ENCODE data around the gene MYO15A. TPM values are rescaled to one million over a fixed set of nuclear protein-coding genes. Genes with fewer than 3 reads are reported as not detected.
A peak's percentile ranks its signal among the peaks of the same experiment; 100 is the strongest.

The MYO15A gene
- total RNA-seq, 1 experiment from 2014 or later, result 0.36 TPM

GRCh38 chr17:18228176-18228682 is 119.7 kb downstream of the MYO15A start:
- POLR2A ChIA-PET, result no interaction called here
- Histone ChIP-seq H3K9me3 (ENCODE audit: control insufficient read depth, insufficient read depth, low read depth, low read length) (no peaks in the 10 kb centered on the region), H3K36me3 (ENCODE audit: control insufficient read depth, insufficient read depth, low read length) (no peaks in the 10 kb centered on the region), H3K27ac (ENCODE audit: low read length) (no peak overlapping the region), H3K27me3 (ENCODE audit: control insufficient read depth, insufficient read depth, low read length) (no peaks in the 10 kb centered on the region), H3K4me3 (ENCODE audit: low read depth in 2 of 2, low read length in 2 of 2) (no peak overlapping the region), H3K4me1 (ENCODE audit: control insufficient read depth, insufficient read depth, low read length) (peaks cover 2% of the 10 kb centered on the region; the same call in 1 of the 2 replicates)
- ATAC-seq (no peak), DNase-seq (ENCODE audit: low read depth, low spot score) (no peak)
- in situ Hi-C loops (cut with HindIII; ENCODE audit: low pct_unique_long_range_greater_than_20kb, low sequenced_read_pairs), result no loop called here
- no peak for TF ChIP-seq POLR2AphosphoS5 (IDR thresholded peaks at IDR 0.05; ENCODE audit: low read depth, low read length)
- no peak for TF ChIP-seq CTCF (IDR thresholded peaks at IDR 0.05)
- no peak for TF ChIP-seq SIN3A (IDR thresholded peaks at IDR 0.05; ENCODE audit: borderline replicate concordance, insufficient read depth, low read depth, low read length)
- no peak for TF ChIP-seq REST (IDR thresholded peaks at IDR 0.05; ENCODE audit: insufficient read depth in 1 of 2, low read depth in 2 of 2, low read length in 1 of 2)
- TSS peak; percentile 74 for BruUV-seq (replicated peaks)
- CTCF ChIA-PET, result no interaction called here
- intact Hi-C loops (cut with micrococcal nuclease; ENCODE audit: unreplicated experiment), result no loop called here

GRCh38 chr17:18229254-18229653 is 120.7 kb downstream of the MYO15A start:
- DNase-seq (ENCODE audit: low read depth, low spot score) (no peak), ATAC-seq (no peak)
- Histone ChIP-seq H3K27ac (ENCODE audit: low read length) (no peak overlapping the region), H3K27me3 (ENCODE audit: control insufficient read depth, insufficient read depth, low read length) (no peaks in the 10 kb centered on the region), H3K9me3 (ENCODE audit: control insufficient read depth, insufficient read depth, low read depth, low read length) (no peaks in the 10 kb centered on the region), H3K4me3 (ENCODE audit: low read depth in 2 of 2, low read length in 2 of 2) (no peak overlapping the region), H3K4me1 (ENCODE audit: control insufficient read depth, insufficient read depth, low read length) (peaks cover 2% of the 10 kb centered on the region; the same call in 1 of the 2 replicates), H3K36me3 (ENCODE audit: control insufficient read depth, insufficient read depth, low read length) (no peaks in the 10 kb centered on the region)
- ChIA-PET CTCF (no interaction called here), POLR2A (interaction anchor here (0.6 kb wide), 1 partner anchor 64 kb away, joined by 3 read pairs; no protein-coding TSS in a partner anchor)
- in situ Hi-C loops (cut with HindIII; ENCODE audit: low pct_unique_long_range_greater_than_20kb, low sequenced_read_pairs) (no loop called here), intact Hi-C loops (cut with micrococcal nuclease; ENCODE audit: unreplicated experiment) (no loop called here)
- TF ChIP-seq REST (IDR thresholded peaks at IDR 0.05; ENCODE audit: insufficient read depth in 1 of 2, low read depth in 2 of 2, low read length in 1 of 2), result no peak
- TF ChIP-seq TCF7L2 (IDR thresholded peaks at IDR 0.05; ENCODE audit: low read depth, low read length), result no peak
- TF ChIP-seq SIN3A (IDR thresholded peaks at IDR 0.05; ENCODE audit: borderline replicate concordance, insufficient read depth, low read depth, low read length), result no peak
- TF ChIP-seq CTCF (IDR thresholded peaks at IDR 0.05), result no peak
- TF ChIP-seq POLR2AphosphoS5 (IDR thresholded peaks at IDR 0.05; ENCODE audit: low read depth, low read length), result no peak
- no TSS peak for BruUV-seq (replicated peaks)

Measured in Panc1 (cell line).